Smooth muscle cell (in vitro differentiated cells): ENCODE results near the gene FAM193B. TPM values are rescaled to one million over a fixed set of nuclear protein-coding genes. Genes with fewer than 3 reads are reported as not detected.

Source experiments
- DNase-seq: peaks from one replicate; lab custom pipeline; 2025; ENCODE audit not compliant: unreplicated experiment; lab: John Stamatoyannopoulos, UW
- H2AFZ ChIP-seq: fragments of 200-600 bp; sonication (generic); 2 replicates; pipeline ENCODE4 v1.6.0; 2016; ENCODE audit warnings: antibody characterized with exemption, low read depth, mild to moderate bottlenecking
- H3F3A ChIP-seq: fragments of 200-600 bp; sonication (generic); 2 replicates; pipeline ENCODE4 v1.6.0; 2017; ENCODE audit warnings: antibody characterized with exemption, low read depth
- H3K27ac ChIP-seq: fragments of 200-600 bp; sonication (generic); 2 replicates; pipeline ENCODE4 v1.5.1; 2016; ENCODE audit warnings: low read depth, mild to moderate bottlenecking
- H3K27me3 ChIP-seq: fragments of 200-600 bp; sonication (generic); 2 replicates; pipeline ENCODE4 v1.6.1; 2016; ENCODE audit warnings: low read depth, mild to moderate bottlenecking
- H3K36me3 ChIP-seq: fragments of 200-600 bp; sonication (generic); 2 replicates; pipeline ENCODE4 v1.5.1; 2016; ENCODE audit warnings: low read depth
- H3K4me1 ChIP-seq: fragments of 200-600 bp; sonication (generic); 2 replicates; pipeline ENCODE4 v1.5.1; 2016; ENCODE audit warnings: low read depth
- H3K4me2 ChIP-seq: fragments of 200-600 bp; sonication (generic); 2 replicates; pipeline ENCODE4 v1.6.0; 2016; ENCODE audit warnings: mild to moderate bottlenecking
- H3K4me3 ChIP-seq: fragments of 200-600 bp; sonication (generic); 2 replicates; pipeline ENCODE4 v1.5.1; 2016; ENCODE audit warnings: mild to moderate bottlenecking
- H3K79me2 ChIP-seq: fragments of 200-600 bp; sonication (generic); 2 replicates; pipeline ENCODE4 v1.6.0; 2016; ENCODE audit warnings: low read depth, mild to moderate bottlenecking
- H3K9ac ChIP-seq: fragments of 200-600 bp; sonication (generic); 2 replicates; pipeline ENCODE4 v1.6.0; 2016; ENCODE audit warnings: low read depth
- H3K9me3 ChIP-seq: fragments of 200-600 bp; sonication (generic); replicated peaks from 2 replicates; pipeline ENCODE4 v1.5.1; 2016; ENCODE audit warnings: low read depth
- H4K20me1 ChIP-seq: fragments of 200-600 bp; sonication (generic); 2 replicates; pipeline ENCODE4 v1.6.0; 2016; ENCODE audit warnings: low read depth
- WGBS: methylation state at CpG from one replicate; pipeline ENCODE4 v1.1.7; 2016; ENCODE audit warnings: low lambda C conversion rate; 5-methylcytosine and 5-hydroxymethylcytosine counted together
- polyA plus RNA-seq: library from polyadenylated mRNA; unstranded; fragments of >200 nt; fragmentation: Nextera tagmentation; extraction: Ambion mirVana; gene quantifications from 2 replicates; pipeline ENCODE4 v1.2.1, GENCODE V29; 2016
- total RNA-seq: library from RNA; depleted of rRNA; stranded (reverse); fragments of >200 nt; gene quantifications from 2 replicates; pipeline ENCODE4 v1.2.3, GENCODE V29; 2014
- TF ChIP-seq, protein P1 (sequence below): fragments of 200-600 bp; sonication (generic); IDR thresholded peaks from 2 replicates; pipeline ENCODE4 v1.5.1; 2017; ENCODE audit warnings: borderline replicate concordance, mild to moderate bottlenecking, antibody characterized with exemption; ENCODE audit not compliant: insufficient read depth, poor library complexity, severe bottlenecking

The FAM193B gene
- total and polyA plus RNA-seq, 2 experiments from 2014 or later, result 28.3 to 42.8 TPM

DNA sequence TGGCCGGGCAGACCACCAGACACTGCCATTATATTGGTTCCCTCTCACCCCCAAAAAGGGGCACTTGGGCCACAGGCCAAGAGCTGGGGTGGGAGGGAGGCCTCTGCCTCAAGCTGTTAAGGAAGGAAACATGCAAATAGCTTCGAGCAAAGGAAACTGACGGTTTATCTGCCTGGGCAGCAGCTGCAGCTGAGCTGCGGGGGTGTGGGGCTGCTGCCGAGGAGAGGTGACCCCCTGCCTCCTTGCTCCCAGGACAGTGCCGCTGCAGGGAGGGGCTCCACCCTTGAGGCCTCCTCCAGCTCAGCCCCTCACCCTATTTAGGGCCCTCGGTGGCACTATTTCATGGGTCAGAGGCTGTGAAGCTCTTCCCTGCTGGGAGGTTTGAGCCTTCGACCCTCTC, 45.5 kb downstream of the FAM193B start:
- Histone ChIP-seq H3K27me3 (no peaks in the 10 kb centered on the region), H3K79me2 (no peaks in the 10 kb centered on the region), H2AFZ (no peak overlapping the region), H3K27ac (no peak overlapping the region), H3K36me3 (no peaks in the 10 kb centered on the region), H3K9me3 (no peaks in the 10 kb centered on the region), H3F3A (no peaks in the 10 kb centered on the region), H3K4me1 (no peaks in the 10 kb centered on the region), H4K20me1 (no peaks in the 10 kb centered on the region), H3K4me3 (no peak overlapping the region), H3K9ac (no peak overlapping the region), H3K4me2 (no peak overlapping the region)
- no peak for DNase-seq
- WGBS, result 93% methylated on average over 8 of the region's 8 CpGs
- TF ChIP-seq, protein P1, sequence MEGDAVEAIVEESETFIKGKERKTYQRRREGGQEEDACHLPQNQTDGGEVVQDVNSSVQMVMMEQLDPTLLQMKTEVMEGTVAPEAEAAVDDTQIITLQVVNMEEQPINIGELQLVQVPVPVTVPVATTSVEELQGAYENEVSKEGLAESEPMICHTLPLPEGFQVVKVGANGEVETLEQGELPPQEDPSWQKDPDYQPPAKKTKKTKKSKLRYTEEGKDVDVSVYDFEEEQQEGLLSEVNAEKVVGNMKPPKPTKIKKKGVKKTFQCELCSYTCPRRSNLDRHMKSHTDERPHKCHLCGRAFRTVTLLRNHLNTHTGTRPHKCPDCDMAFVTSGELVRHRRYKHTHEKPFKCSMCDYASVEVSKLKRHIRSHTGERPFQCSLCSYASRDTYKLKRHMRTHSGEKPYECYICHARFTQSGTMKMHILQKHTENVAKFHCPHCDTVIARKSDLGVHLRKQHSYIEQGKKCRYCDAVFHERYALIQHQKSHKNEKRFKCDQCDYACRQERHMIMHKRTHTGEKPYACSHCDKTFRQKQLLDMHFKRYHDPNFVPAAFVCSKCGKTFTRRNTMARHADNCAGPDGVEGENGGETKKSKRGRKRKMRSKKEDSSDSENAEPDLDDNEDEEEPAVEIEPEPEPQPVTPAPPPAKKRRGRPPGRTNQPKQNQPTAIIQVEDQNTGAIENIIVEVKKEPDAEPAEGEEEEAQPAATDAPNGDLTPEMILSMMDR, result no peak

DNA sequence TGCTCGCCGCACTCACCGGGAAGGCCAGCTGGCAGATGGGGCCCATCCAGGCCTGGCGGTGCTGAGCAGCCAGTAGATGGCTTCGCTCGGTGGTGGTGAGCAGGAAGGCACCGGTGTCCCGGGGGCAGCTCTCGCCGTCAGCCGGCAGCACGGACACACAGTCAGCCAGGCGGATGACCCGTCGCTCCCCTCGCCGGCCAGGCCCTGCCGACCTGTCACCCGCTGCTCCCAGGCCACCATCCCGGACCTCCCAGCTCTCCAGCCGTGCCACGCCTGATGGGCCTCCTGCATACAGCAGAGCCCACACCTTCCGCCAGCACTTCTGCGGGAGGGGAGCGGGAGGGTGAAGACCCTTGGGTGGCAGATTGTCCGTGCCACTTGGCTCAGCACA, 46.1 kb downstream of the FAM193B start:
- Histone ChIP-seq H3K9ac (no peak overlapping the region), H3K9me3 (no peaks in the 10 kb centered on the region), H3F3A (no peaks in the 10 kb centered on the region), H3K27ac (no peak overlapping the region), H3K4me3 (no peak overlapping the region), H3K4me1 (no peaks in the 10 kb centered on the region), H3K36me3 (no peaks in the 10 kb centered on the region), H2AFZ (no peak overlapping the region), H4K20me1 (no peaks in the 10 kb centered on the region), H3K27me3 (no peaks in the 10 kb centered on the region), H3K4me2 (no peak overlapping the region), H3K79me2 (no peaks in the 10 kb centered on the region)
- no peak for DNase-seq
- TF ChIP-seq, protein P1, result no peak
- 97% methylated on average over 13 of the region's 26 CpGs for WGBS

DNA sequence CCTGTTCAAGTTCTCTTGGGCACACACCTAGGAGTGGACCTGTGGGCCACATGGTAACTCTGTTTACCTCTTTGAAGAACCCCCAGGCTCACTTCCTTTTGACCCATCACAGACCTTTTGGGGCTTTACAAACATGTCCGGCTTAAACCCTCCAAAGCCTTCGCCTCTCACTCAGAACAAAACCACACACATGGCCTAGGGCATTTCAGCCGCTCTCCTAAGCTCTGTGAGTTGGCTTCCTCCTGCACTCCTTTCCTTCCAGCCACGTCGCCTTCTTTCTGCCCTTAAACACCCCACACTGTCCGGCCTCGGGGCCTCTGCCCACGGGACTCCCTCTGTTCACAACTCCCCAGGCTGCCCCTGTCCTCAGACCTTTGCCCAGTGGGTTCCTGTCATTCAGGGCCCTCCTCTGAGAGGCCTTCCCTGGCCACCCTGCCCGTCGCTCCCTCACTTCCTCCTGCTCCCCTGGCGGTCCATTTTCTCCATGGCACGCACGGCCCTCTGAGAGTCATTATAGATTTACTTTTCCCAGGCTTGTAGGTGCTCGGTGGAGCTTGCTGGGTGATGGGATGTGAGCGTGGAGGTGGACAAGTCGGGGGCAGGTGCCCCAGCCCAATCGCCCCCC, 46.7 kb downstream of the FAM193B start:
- H3K9me3 ChIP-seq, result no peaks in the 10 kb centered on the region
- no peak overlapping the region for H3K4me2 ChIP-seq
- H3K4me3 ChIP-seq, result no peak overlapping the region
- WGBS, result 92% methylated on average over 17 of the region's 17 CpGs
- no peak overlapping the region for H3K9ac ChIP-seq
- H3K27me3 ChIP-seq, result no peaks in the 10 kb centered on the region
- H2AFZ ChIP-seq, result no peak overlapping the region
- no peaks in the 10 kb centered on the region for H3K79me2 ChIP-seq
- H3K4me1 ChIP-seq, result no peaks in the 10 kb centered on the region
- no peaks in the 10 kb centered on the region for H4K20me1 ChIP-seq
- no peak for DNase-seq
- no peaks in the 10 kb centered on the region for H3F3A ChIP-seq
- no peak overlapping the region for H3K27ac ChIP-seq
- H3K36me3 ChIP-seq, result no peaks in the 10 kb centered on the region
- TF ChIP-seq, protein P1, result no peak

DNA sequence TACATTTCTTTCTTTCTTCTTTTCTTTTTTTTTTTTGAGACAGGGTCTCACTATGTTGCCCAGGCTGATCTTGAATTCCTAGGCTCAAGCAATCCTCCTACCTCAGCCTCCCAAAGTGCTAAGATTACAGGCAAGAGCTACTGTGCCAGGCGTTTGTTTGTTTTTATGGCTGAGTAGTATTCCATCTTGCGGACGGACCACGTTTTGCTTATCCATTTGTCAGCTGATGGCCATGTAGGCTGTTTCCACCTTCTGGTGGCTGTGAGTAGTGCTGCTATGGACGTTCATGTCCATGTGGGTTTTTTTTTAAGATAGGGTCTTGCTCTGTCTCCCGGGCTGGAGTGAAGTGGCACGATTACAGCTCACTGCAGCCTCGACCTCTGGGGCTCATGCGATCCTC, 47.2 kb downstream of the FAM193B start:
- no peak overlapping the region for H2AFZ ChIP-seq
- TF ChIP-seq, protein P1, result peak; percentile 20
- no peaks in the 10 kb centered on the region for H3K4me1 ChIP-seq
- H3K36me3 ChIP-seq, result no peaks in the 10 kb centered on the region
- no peak overlapping the region for H3K9ac ChIP-seq
- H3F3A ChIP-seq, result no peaks in the 10 kb centered on the region
- H3K4me2 ChIP-seq, result no peak overlapping the region
- no peaks in the 10 kb centered on the region for H3K27me3 ChIP-seq
- no peak for DNase-seq
- no peaks in the 10 kb centered on the region for H3K9me3 ChIP-seq
- H3K79me2 ChIP-seq, result no peaks in the 10 kb centered on the region
- no peak overlapping the region for H3K4me3 ChIP-seq
- 93% methylated on average over 9 of the region's 9 CpGs for WGBS
- no peak overlapping the region for H3K27ac ChIP-seq
- H4K20me1 ChIP-seq, result no peaks in the 10 kb centered on the region
